ENCODE measurements around the gene ARHGEF10L.

GRCh38 chr1:17510138-17510537 lies 29.4 kb upstream of the ARHGEF10L start:
- TF ChIP-seq CTCF (conservative IDR thresholded peaks at IDR 0.05) (no peak), EZH2 (IDR thresholded peaks at IDR 0.05; ENCODE audit: low read depth) (no peak)
